GM12878 (cell line): ENCODE measurements around the gene FIGLA. TPM values are rescaled to one million over a fixed set of nuclear protein-coding genes. Genes with fewer than 3 reads are reported as not detected.

Experiments
- ATAC-seq: fragments of 200-7000 bp; cut with Tn5 transposase; 3 replicates; pipeline ENCODE4 v1.9.1; 2020; ENCODE audit warnings: mild to moderate bottlenecking, moderate library complexity
- BruUV-seq: library from RNA; stranded (reverse); fragments of 400-500 nt; replicated peaks from 2 replicates; lab custom pipeline; 2021; lab: Mats Ljungman, UMichigan
- CTCF ChIA-PET: fragments of 300-600 bp; sonication (Branson Sonifier 250); formaldehyde crosslinking; extraction: SDS; loops from one replicate; lab custom pipeline; 2021; ENCODE audit warnings: inconsistent platforms; lab: Yijun Ruan, JAX
- POLR2A ChIA-PET: fragments of 350-600 bp; formaldehyde crosslinking; extraction: SDS; loops from one replicate; lab custom pipeline; 2021; ENCODE audit warnings: inconsistent platforms; lab: Charles Lee
- RAD21 ChIA-PET: fragments of 300-600 bp; sonication (Branson Sonifier 250); formaldehyde crosslinking; loops from one replicate; lab custom pipeline; 2023; ENCODE audit warnings: antibody characterized with exemption; ENCODE audit not compliant: unreplicated experiment; lab: Charles Lee
- SMC1A ChIA-PET: fragments of 300-600 bp; sonication (Branson Sonifier 250); formaldehyde crosslinking; loops from one replicate; lab custom pipeline; 2023; ENCODE audit not compliant: unreplicated experiment, uncharacterized antibody; lab: Charles Lee
- DNase-seq: peaks from one replicate; pipeline ENCODE4 v3.0.0-alpha.2; 2011; ENCODE audit warnings: low read depth, low spot score
- FAIRE-seq: peaks from 3 replicates; lab custom pipeline; 2011; peaks lifted over from hg19 to GRCh38; lab: Jason Lieb, UNC
- H2AFZ ChIP-seq: 2 replicates; pipeline ENCODE4 v1.6.0; 2011; ENCODE audit warnings: low read depth, low read length, control low read depth; ENCODE audit not compliant: control insufficient read depth
- H3K27ac ChIP-seq: 2 replicates; pipeline ENCODE4 v1.5.1; 2011; ENCODE audit warnings: control low read depth; ENCODE audit not compliant: control insufficient read depth, insufficient read depth
- H3K27me3 ChIP-seq, 2 experiments: replicated peaks in 1 of 2; 2 replicates each; pipeline versions ENCODE4 v1.6.0 to v1.6.1; 2011; ENCODE audit warnings: low read length in 1 of 2; ENCODE audit not compliant: control insufficient read depth in 2 of 2, insufficient read depth in 2 of 2
- H3K36me3 ChIP-seq, 2 experiments: 2 replicates each; pipeline ENCODE4 v1.5.1; 2011; ENCODE audit warnings: low read length in 1 of 2; ENCODE audit not compliant: control insufficient read depth in 2 of 2, insufficient read depth in 2 of 2
- H3K4me1 ChIP-seq: 2 replicates; pipeline ENCODE4 v1.6.1; 2011; ENCODE audit warnings: mild to moderate bottlenecking, low read length, moderate library complexity, mixed read lengths; ENCODE audit not compliant: control insufficient read depth, insufficient read depth
- H3K4me2 ChIP-seq: 2 replicates; pipeline ENCODE4 v1.6.0; 2011; ENCODE audit warnings: control low read depth; ENCODE audit not compliant: control insufficient read depth, insufficient read depth
- H3K4me3 ChIP-seq: fragments of 200-600 bp; sonication (generic); 2 replicates; pipeline ENCODE4 v1.5.1; 2016
- H3K79me2 ChIP-seq: 2 replicates; pipeline ENCODE4 v1.6.0; 2011; ENCODE audit warnings: low read length; ENCODE audit not compliant: control insufficient read depth, insufficient read depth
- H3K9ac ChIP-seq: 2 replicates; pipeline ENCODE4 v1.8.0; 2011; ENCODE audit warnings: low read length, control low read depth, mixed read lengths; ENCODE audit not compliant: control insufficient read depth, insufficient read depth
- H3K9me3 ChIP-seq: replicated peaks from 3 replicates; pipeline ENCODE4 v1.5.1; 2011; ENCODE audit warnings: mild to moderate bottlenecking, low read length; ENCODE audit not compliant: control insufficient read depth, insufficient read depth
- H4K20me1 ChIP-seq: 2 replicates; pipeline ENCODE4 v1.6.0; 2011; ENCODE audit not compliant: control insufficient read depth, insufficient read depth
- CBFB ChIP-seq: IDR thresholded peaks from 2 replicates; pipeline ENCODE4 v1.6.1; 2016; ENCODE audit warnings: antibody characterized with exemption, low read depth
- HDAC2 ChIP-seq: fragments of 200-600 bp; sonication (generic); IDR thresholded peaks from 2 replicates; pipeline ENCODE4 v1.6.1; 2017
- NFIC ChIP-seq: IDR thresholded peaks from 2 replicates; pipeline ENCODE4 v1.6.1; 2012; ENCODE audit warnings: low read depth, mild to moderate bottlenecking, inconsistent platforms, low read length, moderate library complexity
- NR2C2 ChIP-seq: IDR thresholded peaks from 2 replicates; pipeline ENCODE4 v1.6.1; 2011; ENCODE audit warnings: borderline replicate concordance, low read depth; ENCODE audit not compliant: control insufficient read depth, insufficient read length
- SMARCA5 ChIP-seq: fragments of 450-650 bp; IDR thresholded peaks from 2 replicates; pipeline ENCODE4 v1.6.1; 2017; ENCODE audit warnings: mild to moderate bottlenecking
- SREBF1 ChIP-seq: IDR thresholded peaks from 2 replicates; pipeline ENCODE4 v1.6.1; 2012; ENCODE audit warnings: mild to moderate bottlenecking, low read length
- ZNF24 ChIP-seq: fragments of 450-650 bp; IDR thresholded peaks from 2 replicates; pipeline ENCODE4 v1.6.1; 2017; ENCODE audit warnings: antibody characterized with exemption, mild to moderate bottlenecking
- WGBS: methylation state at CpG from one replicate; pipeline ENCODE4 v1.1.6; 2016; ENCODE audit warnings: low lambda C conversion rate; ENCODE audit not compliant: insufficient replicate concordance, insufficient coverage; ENCODE audit errors: missing lambda C conversion rate; 5-methylcytosine and 5-hydroxymethylcytosine counted together
- in situ Hi-C: fragments of 300-500 bp; cut with MboI; formaldehyde crosslinking; loops from 9 replicates; pipeline ENCODE4 v1.14.3; 2018; ENCODE audit warnings: mixed read lengths
- intact Hi-C: fragments of 100-400 bp; cut with micrococcal nuclease; formaldehyde crosslinking; loops from one replicate; pipeline ENCODE4 v1.14.2; 2022; ENCODE audit not compliant: unreplicated experiment
- polyA plus RNA-seq, 11 experiments: library from polyadenylated mRNA; depleted of rRNA in 4 of 11; unstranded in 6 of 11; stranded (reverse) in 5 of 11; fragments of >200 nt; fragmentation: Nextera tagmentation in 4 of 11; fragmentation: Illumina TruSeq in 1 of 11; extraction: Ambion mirVana in 4 of 11; extraction: Trizol in 1 of 11; gene quantifications; 1 replicate in 1 of 11; 2 replicates in 10 of 11; pipeline versions ENCODE4 v1.2.1 to v1.2.3, GENCODE V29; 2011 to 2016; ENCODE audit warnings: inconsistent platforms in 2 of 11, missing spikeins in 2 of 11, low read depth in 1 of 11
- total RNA-seq, 4 experiments: library from RNA; depleted of rRNA in 3 of 4; stranded (reverse); fragments of >200 nt in 3 of 4; fragmentation: Illumina TruSeq in 1 of 4; extraction: Trizol in 1 of 4; gene quantifications; 2 replicates each; pipeline versions ENCODE4 v1.2.1 to v1.2.3, GENCODE V29; 2013 to 2021
- TF ChIP-seq, protein P1 (sequence below): IDR thresholded peaks from 2 replicates; pipeline ENCODE4 v1.6.1; 2011; ENCODE audit warnings: low read depth, low read length, improper control_type of control experiment, borderline replicate concordance
- TF ChIP-seq, protein P2 (sequence below): fragments of 450-650 bp; IDR thresholded peaks from 2 replicates; pipeline ENCODE4 v1.6.1; 2017; ENCODE audit warnings: mild to moderate bottlenecking, moderate library complexity
- TF ChIP-seq, protein P3 (sequence below): IDR thresholded peaks from 2 replicates; pipeline ENCODE4 v1.6.1; 2011; ENCODE audit warnings: borderline replicate concordance, low read depth, mild to moderate bottlenecking, moderate library complexity, mixed read lengths, low read length; ENCODE audit not compliant: insufficient read depth; ENCODE audit errors: extremely low read length

The FIGLA gene
- total and polyA plus RNA-seq, 10 of the 15 experiments (the other 5 are each of a cell fraction or from before 2014, with no cell fraction given) = not detected

GRCh38 chr2:70757360-70757759, 33.1 kb downstream of the FIGLA start:
- intact Hi-C loops = no loop called here
- H3K27me3 ChIP-seq = no peaks in the 10 kb centered on the region; a peak in 1 of 4 replicates
- DNase-seq (no peak), FAIRE-seq (no peak), ATAC-seq (no peak)
- ChIA-PET POLR2A (no interaction called here), RAD21 (interaction anchor here (0.6 kb wide), 1 partner anchor 1228 kb away, joined by 5 read pairs; no protein-coding TSS in a partner anchor), CTCF (interaction anchor here (0.7 kb wide), 1 partner anchor 24 kb away, joined by 3 read pairs; no protein-coding TSS in a partner anchor), SMC1A (no interaction called here)
- H3K4me3 ChIP-seq = no peak overlapping the region
- no peak overlapping the region for H3K4me2 ChIP-seq
- H3K36me3 ChIP-seq = no peaks in the 10 kb centered on the region
- in situ Hi-C loops = no loop called here
- no peaks in the 10 kb centered on the region for H3K4me1 ChIP-seq
- WGBS = 17% methylated on average over 4 of the region's 4 CpGs
- TF ChIP-seq, protein P1, sequence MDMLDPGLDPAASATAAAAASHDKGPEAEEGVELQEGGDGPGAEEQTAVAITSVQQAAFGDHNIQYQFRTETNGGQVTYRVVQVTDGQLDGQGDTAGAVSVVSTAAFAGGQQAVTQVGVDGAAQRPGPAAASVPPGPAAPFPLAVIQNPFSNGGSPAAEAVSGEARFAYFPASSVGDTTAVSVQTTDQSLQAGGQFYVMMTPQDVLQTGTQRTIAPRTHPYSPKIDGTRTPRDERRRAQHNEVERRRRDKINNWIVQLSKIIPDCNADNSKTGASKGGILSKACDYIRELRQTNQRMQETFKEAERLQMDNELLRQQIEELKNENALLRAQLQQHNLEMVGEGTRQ = no peak
- no peak for TF ChIP-seq CBFB
- TF ChIP-seq ZNF24 = no peak
- no peak for TF ChIP-seq SREBF1
- TF ChIP-seq, protein P2, sequence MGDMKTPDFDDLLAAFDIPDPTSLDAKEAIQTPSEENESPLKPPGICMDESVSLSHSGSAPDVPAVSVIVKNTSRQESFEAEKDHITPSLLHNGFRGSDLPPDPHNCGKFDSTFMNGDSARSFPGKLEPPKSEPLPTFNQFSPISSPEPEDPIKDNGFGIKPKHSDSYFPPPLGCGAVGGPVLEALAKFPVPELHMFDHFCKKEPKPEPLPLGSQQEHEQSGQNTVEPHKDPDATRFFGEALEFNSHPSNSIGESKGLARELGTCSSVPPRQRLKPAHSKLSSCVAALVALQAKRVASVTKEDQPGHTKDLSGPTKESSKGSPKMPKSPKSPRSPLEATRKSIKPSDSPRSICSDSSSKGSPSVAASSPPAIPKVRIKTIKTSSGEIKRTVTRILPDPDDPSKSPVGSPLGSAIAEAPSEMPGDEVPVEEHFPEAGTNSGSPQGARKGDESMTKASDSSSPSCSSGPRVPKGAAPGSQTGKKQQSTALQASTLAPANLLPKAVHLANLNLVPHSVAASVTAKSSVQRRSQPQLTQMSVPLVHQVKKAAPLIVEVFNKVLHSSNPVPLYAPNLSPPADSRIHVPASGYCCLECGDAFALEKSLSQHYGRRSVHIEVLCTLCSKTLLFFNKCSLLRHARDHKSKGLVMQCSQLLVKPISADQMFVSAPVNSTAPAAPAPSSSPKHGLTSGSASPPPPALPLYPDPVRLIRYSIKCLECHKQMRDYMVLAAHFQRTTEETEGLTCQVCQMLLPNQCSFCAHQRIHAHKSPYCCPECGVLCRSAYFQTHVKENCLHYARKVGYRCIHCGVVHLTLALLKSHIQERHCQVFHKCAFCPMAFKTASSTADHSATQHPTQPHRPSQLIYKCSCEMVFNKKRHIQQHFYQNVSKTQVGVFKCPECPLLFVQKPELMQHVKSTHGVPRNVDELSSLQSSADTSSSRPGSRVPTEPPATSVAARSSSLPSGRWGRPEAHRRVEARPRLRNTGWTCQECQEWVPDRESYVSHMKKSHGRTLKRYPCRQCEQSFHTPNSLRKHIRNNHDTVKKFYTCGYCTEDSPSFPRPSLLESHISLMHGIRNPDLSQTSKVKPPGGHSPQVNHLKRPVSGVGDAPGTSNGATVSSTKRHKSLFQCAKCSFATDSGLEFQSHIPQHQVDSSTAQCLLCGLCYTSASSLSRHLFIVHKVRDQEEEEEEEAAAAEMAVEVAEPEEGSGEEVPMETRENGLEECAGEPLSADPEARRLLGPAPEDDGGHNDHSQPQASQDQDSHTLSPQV = no peak
- TF ChIP-seq HDAC2 = no peak
- TF ChIP-seq NR2C2 = no peak
- TF ChIP-seq NFIC = no peak
- TF ChIP-seq SMARCA5 = no peak
- TF ChIP-seq, protein P3, sequence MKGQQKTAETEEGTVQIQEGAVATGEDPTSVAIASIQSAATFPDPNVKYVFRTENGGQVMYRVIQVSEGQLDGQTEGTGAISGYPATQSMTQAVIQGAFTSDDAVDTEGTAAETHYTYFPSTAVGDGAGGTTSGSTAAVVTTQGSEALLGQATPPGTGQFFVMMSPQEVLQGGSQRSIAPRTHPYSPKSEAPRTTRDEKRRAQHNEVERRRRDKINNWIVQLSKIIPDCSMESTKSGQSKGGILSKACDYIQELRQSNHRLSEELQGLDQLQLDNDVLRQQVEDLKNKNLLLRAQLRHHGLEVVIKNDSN = no peak
- no peak overlapping the region for H3K9ac ChIP-seq
- no peaks in the 10 kb centered on the region for H4K20me1 ChIP-seq
- no peaks in the 10 kb centered on the region for H3K79me2 ChIP-seq
- H3K9me3 ChIP-seq = no peaks in the 10 kb centered on the region
- no TSS peak for BruUV-seq
- no peak overlapping the region for H2AFZ ChIP-seq
- H3K27ac ChIP-seq = no peak overlapping the region
